GM23248 (cell line): ENCODE results near the gene PLBD1. TPM values are rescaled to one million over a fixed set of nuclear protein-coding genes. Genes with fewer than 3 reads are reported as not detected.

Experiments
- DNase-seq: peaks from one replicate; pipeline ENCODE4 v3.0.0-alpha.2; 2015
- H2AFZ ChIP-seq: fragments of 200-600 bp; sonication (generic); 2 replicates; pipeline ENCODE4 v1.6.1; 2016; ENCODE audit warnings: antibody characterized with exemption
- H3F3A ChIP-seq: fragments of 200-600 bp; sonication (generic); 2 replicates; pipeline ENCODE4 v1.6.1; 2016; ENCODE audit warnings: mild to moderate bottlenecking, antibody characterized with exemption, mixed run types; ENCODE audit not compliant: insufficient read depth
- H3K27ac ChIP-seq: fragments of 200-600 bp; sonication (generic); 2 replicates; pipeline ENCODE4 v1.5.1; 2016; ENCODE audit warnings: mild to moderate bottlenecking
- H3K27me3 ChIP-seq: fragments of 200-600 bp; sonication (generic); replicated peaks from 2 replicates; pipeline ENCODE4 v1.6.1; 2016; ENCODE audit warnings: mild to moderate bottlenecking; ENCODE audit not compliant: insufficient read depth
- H3K36me3 ChIP-seq: fragments of 200-600 bp; sonication (generic); 2 replicates; pipeline ENCODE4 v1.6.1; 2016; ENCODE audit warnings: low read depth, mild to moderate bottlenecking
- H3K4me1 ChIP-seq: fragments of 200-600 bp; sonication (generic); 2 replicates; pipeline ENCODE4 v1.6.1; 2016; ENCODE audit warnings: mild to moderate bottlenecking; ENCODE audit not compliant: insufficient read depth
- H3K4me2 ChIP-seq: fragments of 200-600 bp; sonication (generic); one replicate; pipeline ENCODE4 v1.6.1; 2016; ENCODE audit warnings: mild to moderate bottlenecking; ENCODE audit not compliant: unreplicated experiment
- H3K4me3 ChIP-seq: fragments of 200-600 bp; sonication (generic); 2 replicates; pipeline ENCODE4 v1.5.1; 2016; ENCODE audit warnings: mild to moderate bottlenecking
- H3K79me2 ChIP-seq: fragments of 200-600 bp; sonication (generic); 2 replicates; pipeline ENCODE4 v1.6.1; 2016; ENCODE audit warnings: mild to moderate bottlenecking; ENCODE audit not compliant: insufficient read depth
- H3K9ac ChIP-seq: fragments of 200-600 bp; sonication (generic); 2 replicates; pipeline ENCODE4 v1.6.1; 2016; ENCODE audit warnings: mild to moderate bottlenecking
- H3K9me2 ChIP-seq: fragments of 200-600 bp; sonication (generic); 2 replicates; pipeline ENCODE4 v1.6.1; 2016; ENCODE audit warnings: mixed run types, mild to moderate bottlenecking, moderate library complexity; ENCODE audit not compliant: insufficient read depth
- H3K9me3 ChIP-seq: fragments of 200-600 bp; sonication (generic); one replicate; pipeline ENCODE4 v1.6.1; 2017; ENCODE audit warnings: low read depth
- H4K20me1 ChIP-seq: fragments of 200-600 bp; sonication (generic); 2 replicates; pipeline ENCODE4 v1.6.0; 2016; ENCODE audit not compliant: insufficient read depth
- EZH2 ChIP-seq: fragments of 200-600 bp; sonication (generic); IDR thresholded peaks from 2 replicates; pipeline ENCODE4 v1.6.1; 2018; ENCODE audit warnings: antibody characterized with exemption, mild to moderate bottlenecking; ENCODE audit not compliant: insufficient read depth, poor library complexity, severe bottlenecking
- EZH2phosphoT487 ChIP-seq: fragments of 200-600 bp; sonication (generic); IDR thresholded peaks from 2 replicates; pipeline ENCODE4 v1.6.1; 2018; ENCODE audit warnings: antibody characterized with exemption, moderate library complexity, mild to moderate bottlenecking, low read depth; ENCODE audit not compliant: insufficient read depth
- WGBS, 2 experiments: methylation state at CpG; one replicate each; pipeline ENCODE4 v1.1.6; 2015 to 2017; ENCODE audit warnings: low lambda C conversion rate in 2 of 2, low coverage in 1 of 2; ENCODE audit errors: missing lambda C conversion rate in 2 of 2; 5-methylcytosine and 5-hydroxymethylcytosine counted together
- in situ Hi-C: fragments of 300-500 bp; cut with MboI; formaldehyde crosslinking; loops from 2 replicates; pipeline ENCODE4 v1.15.0; 2020
- polyA plus RNA-seq: library from polyadenylated mRNA; unstranded; fragments of >200 nt; fragmentation: Nextera tagmentation; extraction: Ambion mirVana; gene quantifications from 2 replicates; pipeline ENCODE4 v1.2.1, GENCODE V29; 2016
- total RNA-seq: library from RNA; depleted of rRNA; stranded (reverse); fragments of >200 nt; shearing (Covaris generic); gene quantifications from 2 replicates; pipeline ENCODE4 v1.2.3, GENCODE V29; 2014

PLBD1 gene
- total and polyA plus RNA-seq, 2 experiments from 2014 or later, result 0.13 to 0.65 TPM

DNA sequence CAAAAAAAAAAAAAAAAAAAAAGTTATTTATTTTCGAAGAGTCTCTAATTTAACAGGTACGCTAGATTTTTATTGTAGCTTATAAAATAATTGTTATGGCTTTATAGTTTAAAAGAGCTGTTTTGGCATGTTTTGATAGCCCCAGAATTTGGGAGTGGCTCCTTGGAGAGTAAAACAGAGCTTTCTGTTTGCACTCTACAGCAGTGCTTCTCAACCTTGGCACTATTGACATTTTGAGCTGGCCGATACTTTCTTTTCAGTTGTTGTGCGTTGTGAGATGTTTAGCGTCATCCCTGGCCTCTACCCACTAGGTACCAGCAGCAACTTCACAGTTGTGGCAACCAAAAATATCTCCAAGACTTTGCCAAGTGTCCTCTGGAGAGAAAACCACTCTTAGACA is 30.6 kb downstream of the PLBD1 start:
- TF ChIP-seq EZH2phosphoT487 (no peak), EZH2 (no peak)
- Histone ChIP-seq H3K79me2 (no peaks in the 10 kb centered on the region), H3K27me3 (no peaks in the 10 kb centered on the region), H3K9me2 (no peaks in the 10 kb centered on the region), H4K20me1 (no peaks in the 10 kb centered on the region), H3F3A (no peaks in the 10 kb centered on the region), H3K27ac (no peak overlapping the region), H2AFZ (no peak overlapping the region), H3K9me3 (no peaks in the 10 kb centered on the region), H3K4me2 (no peak overlapping the region), H3K9ac (no peak overlapping the region), H3K4me1 (no peaks in the 10 kb centered on the region), H3K36me3 (no peaks in the 10 kb centered on the region), H3K4me3 (no peak overlapping the region)
- WGBS, 2 experiments, result 55 to 56% methylated on average over 5 of the region's 5 CpGs
- in situ Hi-C loops, result no loop called here
- DNase-seq, result no peak

DNA sequence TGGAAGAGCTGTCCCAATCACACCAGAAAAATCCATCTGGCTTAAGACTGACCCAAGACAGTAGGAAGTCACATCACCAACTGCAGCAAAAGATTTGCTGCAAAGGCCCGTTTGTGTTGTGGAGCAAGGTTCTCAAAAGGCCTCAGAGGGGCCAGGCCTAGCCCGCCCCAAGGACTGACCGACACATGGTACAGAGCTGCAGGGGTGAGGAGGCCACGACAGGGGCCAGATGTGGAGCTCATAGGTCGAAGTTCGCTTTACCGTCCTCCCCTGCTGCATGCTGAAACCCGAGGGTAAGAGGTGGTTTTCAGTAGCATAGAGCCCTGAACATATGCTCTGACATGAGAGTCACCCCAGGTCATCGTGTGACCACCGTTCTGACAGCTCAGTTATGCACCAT is 35.5 kb downstream of the PLBD1 start:
- Histone ChIP-seq H3K27ac (no peak overlapping the region), H3K9me3 (no peaks in the 10 kb centered on the region), H3K9ac (no peak overlapping the region), H2AFZ (no peak overlapping the region), H4K20me1 (no peaks in the 10 kb centered on the region), H3K4me1 (no peaks in the 10 kb centered on the region), H3K9me2 (no peaks in the 10 kb centered on the region), H3K27me3 (no peaks in the 10 kb centered on the region), H3K36me3 (no peaks in the 10 kb centered on the region), H3K79me2 (no peaks in the 10 kb centered on the region), H3K4me3 (no peak overlapping the region), H3K4me2 (no peak overlapping the region), H3F3A (no peaks in the 10 kb centered on the region)
- TF ChIP-seq EZH2 (no peak), EZH2phosphoT487 (no peak)
- no peak for DNase-seq
- WGBS, 2 experiments, result 46 to 55% methylated on average over 10 of the region's 10 CpGs
- in situ Hi-C loops, result no loop called here

DNA sequence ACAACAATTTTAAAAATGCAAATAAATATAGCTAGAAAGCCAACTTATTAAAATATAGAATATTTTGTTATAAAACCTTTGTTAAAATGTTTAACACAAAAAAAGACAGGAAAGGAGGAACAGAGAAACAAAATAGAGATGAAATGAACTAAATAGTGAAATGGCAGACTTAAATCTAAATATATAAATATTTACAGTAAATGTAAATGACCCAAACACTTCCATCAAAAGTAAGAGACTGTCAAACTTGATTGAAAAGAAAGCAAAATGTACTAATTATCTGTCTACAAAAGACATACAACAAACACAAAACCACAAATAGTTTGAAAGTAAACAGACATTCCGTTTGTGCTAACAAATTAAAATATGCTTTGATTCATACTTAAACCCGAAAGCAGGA is 41.7 kb downstream of the PLBD1 start:
- no peak overlapping the region for H2AFZ ChIP-seq
- H3K27ac ChIP-seq, result no peak overlapping the region
- H3K4me2 ChIP-seq, result no peak overlapping the region
- no peak overlapping the region for H3K9ac ChIP-seq
- H3K79me2 ChIP-seq, result no peaks in the 10 kb centered on the region
- no peak overlapping the region for H3K4me3 ChIP-seq
- TF ChIP-seq EZH2phosphoT487, result no peak
- no peak for TF ChIP-seq EZH2
- DNase-seq, result no peak
- no peaks in the 10 kb centered on the region for H3K27me3 ChIP-seq
- H3K36me3 ChIP-seq, result no peaks in the 10 kb centered on the region
- H3F3A ChIP-seq, result no peaks in the 10 kb centered on the region
- 45 to 46% methylated on average over 2 of the region's 2 CpGs for WGBS, 2 experiments
- no peaks in the 10 kb centered on the region for H3K9me2 ChIP-seq
- H4K20me1 ChIP-seq, result no peaks in the 10 kb centered on the region
- H3K4me1 ChIP-seq, result no peaks in the 10 kb centered on the region
- in situ Hi-C loops, result no loop called here
- no peaks in the 10 kb centered on the region for H3K9me3 ChIP-seq

- Histone ChIP-seq H3K36me3 (no peaks in the 10 kb centered on the region), H3K9ac (no peak overlapping the region), H4K20me1 (no peaks in the 10 kb centered on the region), H3K9me3 (no peaks in the 10 kb centered on the region), H3K4me1 (no peaks in the 10 kb centered on the region), H3K4me3 (no peak overlapping the region), H3F3A (no peaks in the 10 kb centered on the region), H3K9me2 (no peaks in the 10 kb centered on the region), H3K4me2 (no peak overlapping the region), H2AFZ (no peak overlapping the region), H3K79me2 (no peaks in the 10 kb centered on the region), H3K27me3 (no peaks in the 10 kb centered on the region), H3K27ac (no peak overlapping the region)
- in situ Hi-C loops, result no loop called here
- TF ChIP-seq EZH2phosphoT487 (no peak), EZH2 (no peak)
- no peak for DNase-seq
These were observed 45.9 kb downstream of the PLBD1 start for GRCh38 chr12:14521822-14522221.

GRCh38 chr12:14514946-14515345 is 52.7 kb downstream of the PLBD1 start:
- Histone ChIP-seq H3K36me3 (no peaks in the 10 kb centered on the region), H3F3A (no peaks in the 10 kb centered on the region), H3K27ac (no peak overlapping the region), H3K9me3 (no peaks in the 10 kb centered on the region), H3K4me3 (no peak overlapping the region), H3K4me1 (no peaks in the 10 kb centered on the region), H3K27me3 (no peaks in the 10 kb centered on the region), H4K20me1 (no peaks in the 10 kb centered on the region), H3K9me2 (no peaks in the 10 kb centered on the region), H3K9ac (no peak overlapping the region), H2AFZ (no peak overlapping the region), H3K79me2 (no peaks in the 10 kb centered on the region), H3K4me2 (no peak overlapping the region)
- peak; percentile 40 for DNase-seq
- TF ChIP-seq EZH2 (no peak), EZH2phosphoT487 (no peak)
- 0 to 6% methylated on average over 1 of the region's 1 CpG for WGBS, 2 experiments
- in situ Hi-C loops, result no loop called here
